LHCN-M2 (cell line): ENCODE data around the gene ZNF366. TPM values are rescaled to one million over a fixed set of nuclear protein-coding genes. Genes with fewer than 3 reads are reported as not detected.

Experiments used
- DNase-seq: peaks from one replicate; pipeline ENCODE4 v3.0.0-alpha.2; 2012; ENCODE audit warnings: low read depth
- total RNA-seq: library from RNA; depleted of rRNA; stranded (reverse); fragments of >200 nt; gene quantifications from 2 replicates; pipeline ENCODE4 v1.2.3, GENCODE V29; 2014

ZNF366 gene
- total RNA-seq, 1 experiment from 2014 or later, result 0.23 TPM

GRCh38 chr5:72494623-72495124 is 12.5 kb downstream of the ZNF366 start:
- no peak for DNase-seq

- DNase-seq, result no peak
Measured at GRCh38 chr5:72489536-72489935, 17.7 kb downstream of the ZNF366 start.

GRCh38 chr5:72488756-72489155 is 18.5 kb downstream of the ZNF366 start:
- no peak for DNase-seq

GRCh38 chr5:72487177-72487576 is 20.0 kb downstream of the ZNF366 start:
- no peak for DNase-seq

GRCh38 chr5:72486371-72486770 is 20.8 kb downstream of the ZNF366 start:
- DNase-seq, result no peak

- DNase-seq, result peak; percentile 68
Measured at GRCh38 chr5:72485430-72485974, 21.7 kb downstream of the ZNF366 start.

GRCh38 chr5:72482046-72482445 is 25.2 kb downstream of the ZNF366 start:
- no peak for DNase-seq

- no peak for DNase-seq
Measured at GRCh38 chr5:72480841-72481240, 26.4 kb downstream of the ZNF366 start.

- DNase-seq, result no peak
Measured at GRCh38 chr5:72479921-72480320, 27.3 kb downstream of the ZNF366 start.

GRCh38 chr5:72478684-72479083 is 28.5 kb downstream of the ZNF366 start:
- no peak for DNase-seq

GRCh38 chr5:72478276-72478675 is 28.9 kb downstream of the ZNF366 start:
- DNase-seq, result no peak

GRCh38 chr5:72477644-72478043 is 29.6 kb downstream of the ZNF366 start:
- no peak for DNase-seq

GRCh38 chr5:72477176-72477575 is 30.0 kb downstream of the ZNF366 start:
- DNase-seq, result no peak

GRCh38 chr5:72476721-72477120 is 30.5 kb downstream of the ZNF366 start:
- no peak for DNase-seq

GRCh38 chr5:72476275-72476674 is 30.9 kb downstream of the ZNF366 start:
- no peak for DNase-seq

GRCh38 chr5:72474516-72474915 is 32.7 kb downstream of the ZNF366 start:
- DNase-seq, result no peak

GRCh38 chr5:72474046-72474500 is 33.1 kb downstream of the ZNF366 start:
- DNase-seq, result no peak

- DNase-seq, result peak; percentile 30
Measured at GRCh38 chr5:72472666-72473422, 34.4 kb downstream of the ZNF366 start.

- no peak for DNase-seq
Measured at GRCh38 chr5:72472031-72472430, 35.2 kb downstream of the ZNF366 start.

GRCh38 chr5:72470826-72471225 is 36.4 kb downstream of the ZNF366 start:
- DNase-seq, result peak; percentile 97

- peak; percentile 74 for DNase-seq
Measured at GRCh38 chr5:72468606-72469005, 38.6 kb downstream of the ZNF366 start.

GRCh38 chr5:72468024-72468423 is 39.2 kb downstream of the ZNF366 start:
- DNase-seq, result peak; percentile 95

GRCh38 chr5:72467461-72467860 is 39.7 kb downstream of the ZNF366 start:
- DNase-seq, result peak; percentile 63
